NT2/D1 (cell line): ENCODE data around the gene MUC5B.

Experiments used
- SUZ12 ChIP-seq: IDR thresholded peaks from 2 replicates; pipeline ENCODE4 v1.6.1; 2011; ENCODE audit not compliant: insufficient read length, insufficient read depth; ENCODE audit errors: extremely low read depth
- YY1 ChIP-seq: IDR thresholded peaks from 2 replicates; pipeline ENCODE4 v1.6.1; 2011; ENCODE audit not compliant: insufficient read length, insufficient read depth
- ZNF274 ChIP-seq: IDR thresholded peaks from 2 replicates; pipeline ENCODE4 v1.6.1; 2011; ENCODE audit warnings: mild to moderate bottlenecking, low read depth, low read length

DNA sequence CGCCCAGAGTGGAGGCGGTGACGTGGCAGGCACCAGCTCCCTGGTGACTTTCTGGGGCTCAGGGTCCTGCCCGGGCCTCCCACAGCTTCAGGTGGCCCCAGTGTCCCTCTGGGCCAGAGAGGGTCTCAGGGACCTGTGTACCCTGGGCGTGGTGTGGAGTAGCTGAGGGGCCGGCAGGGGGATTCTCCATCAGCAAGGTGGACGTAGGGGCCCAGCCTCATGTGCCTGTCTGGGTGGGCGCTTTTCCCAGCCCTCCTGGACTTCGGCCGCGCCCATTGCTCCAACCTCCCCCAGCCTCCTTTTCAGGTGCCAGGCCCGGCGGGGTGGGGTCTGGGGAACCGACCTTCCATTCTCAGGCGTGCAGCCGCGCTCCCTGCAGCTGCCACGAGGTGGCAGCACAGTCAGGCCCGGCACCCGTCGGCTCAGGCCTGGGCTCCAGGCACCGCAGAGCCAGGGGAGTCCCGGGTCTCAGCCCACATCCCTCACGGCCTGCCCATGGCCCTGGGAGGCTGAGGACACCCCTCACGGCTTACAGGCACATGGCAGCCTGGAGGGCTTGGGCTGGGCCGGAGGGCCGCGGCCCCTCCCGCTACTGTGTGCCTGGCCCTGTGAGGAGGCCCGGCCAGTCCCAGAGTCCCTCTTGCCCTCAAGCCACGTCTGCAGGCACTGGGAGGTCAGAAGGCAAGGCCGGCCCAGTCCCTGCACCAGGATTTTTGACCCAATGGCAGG, 19.9 kb upstream of the MUC5B start:
- TF ChIP-seq SUZ12 (no peak), ZNF274 (no peak), YY1 (no peak)
